Putamen (tissue), 1 donor: ENCODE data around the gene LILRA6.
"Not testable (repeated sequence)": the region's sequence is repeated elsewhere in the genome, so short reads cannot be mapped to it uniquely, and the experiment has no call there.

Experiments used
- DNase-seq: peaks from one replicate; pipeline ENCODE4 v3.0.0-alpha.2; 2016; ENCODE audit warnings: low spot score

LILRA6 gene

DNA sequence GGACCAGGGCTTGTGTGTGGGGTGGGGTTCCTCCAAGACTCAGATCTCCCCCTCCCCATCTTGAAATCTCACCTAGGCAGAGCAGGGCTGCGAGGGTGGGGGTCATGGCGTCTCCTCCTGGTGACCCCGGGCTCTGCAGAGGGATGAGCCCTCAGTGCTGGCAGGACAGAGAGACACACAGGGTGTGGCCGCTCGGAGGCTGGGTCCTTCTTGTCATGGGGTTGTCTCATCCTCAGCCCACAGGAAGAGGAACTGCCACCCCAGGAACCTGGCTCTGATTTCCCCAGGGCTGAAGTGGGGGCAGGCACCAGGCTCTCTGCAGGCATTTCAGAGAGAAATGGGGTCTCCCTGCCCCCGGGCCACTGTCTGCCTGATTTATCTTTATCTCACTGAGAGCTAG lies at the start of gene LILRA6:
TSS of gene LILRA6 (minus strand) at position 145 of the 400 bp plus-strand sequence.
- DNase-seq: not testable (repeated sequence)

DNA sequence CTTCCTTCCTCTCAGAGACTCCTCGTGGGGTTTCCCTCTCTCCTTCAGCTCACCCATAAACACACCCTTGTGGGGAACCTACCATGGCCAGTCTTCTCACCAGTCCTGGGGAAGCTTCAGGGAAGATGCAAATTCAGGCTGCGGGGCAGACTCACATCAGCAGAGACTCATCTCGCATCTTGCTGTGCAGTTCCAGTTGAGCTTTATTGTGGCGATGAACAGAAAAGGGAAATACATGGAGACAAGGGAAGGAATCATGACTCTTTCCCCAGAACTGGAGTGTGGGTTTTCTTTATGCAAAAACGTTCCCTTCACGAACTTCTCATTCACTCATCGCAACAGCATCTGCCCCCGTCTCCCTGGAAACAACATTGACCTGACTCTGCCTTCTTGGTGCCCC lies 46.6 kb upstream of the LILRA6 start:
- DNase-seq: not testable (repeated sequence)

DNA sequence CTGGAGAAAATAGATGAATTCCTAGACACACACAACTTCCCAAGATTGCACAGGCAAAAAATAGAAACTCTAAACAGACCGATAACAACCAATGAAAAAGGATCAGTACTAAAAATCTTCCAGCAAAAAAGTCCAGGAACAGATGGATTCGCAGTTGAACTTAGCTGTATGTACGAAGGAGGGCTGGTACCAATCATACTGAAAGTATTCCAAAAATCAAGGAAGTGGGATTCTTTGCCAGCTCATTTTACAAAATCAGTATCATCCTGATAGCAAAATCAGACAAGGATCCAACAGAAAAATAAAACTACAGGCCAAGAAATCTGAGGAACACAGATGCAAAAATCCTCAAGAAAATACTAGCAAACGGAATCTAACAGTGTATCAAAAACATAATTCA lies 44.9 kb upstream of the LILRA6 start:
- DNase-seq: no peak

DNA sequence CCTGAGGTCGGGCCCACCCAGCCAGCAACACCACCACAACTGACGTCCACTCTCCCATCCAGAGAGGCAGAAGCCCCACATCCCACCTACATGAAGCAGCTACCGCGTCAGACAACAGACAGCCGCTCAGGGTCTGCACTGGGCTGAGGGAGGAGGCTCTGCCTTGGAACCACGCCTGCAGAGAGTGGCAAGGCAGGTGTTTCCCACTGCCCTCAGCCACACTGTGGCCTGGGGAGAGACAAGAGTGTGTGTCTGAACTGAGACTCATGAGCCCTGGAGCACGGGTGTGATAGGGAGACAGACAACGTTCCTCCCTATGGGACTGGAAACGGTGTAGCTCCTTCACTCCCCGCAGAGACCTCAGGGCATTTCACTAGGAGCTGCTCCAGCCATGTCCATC lies 43.7 kb upstream of the LILRA6 start:
- not testable (repeated sequence) for DNase-seq

DNA sequence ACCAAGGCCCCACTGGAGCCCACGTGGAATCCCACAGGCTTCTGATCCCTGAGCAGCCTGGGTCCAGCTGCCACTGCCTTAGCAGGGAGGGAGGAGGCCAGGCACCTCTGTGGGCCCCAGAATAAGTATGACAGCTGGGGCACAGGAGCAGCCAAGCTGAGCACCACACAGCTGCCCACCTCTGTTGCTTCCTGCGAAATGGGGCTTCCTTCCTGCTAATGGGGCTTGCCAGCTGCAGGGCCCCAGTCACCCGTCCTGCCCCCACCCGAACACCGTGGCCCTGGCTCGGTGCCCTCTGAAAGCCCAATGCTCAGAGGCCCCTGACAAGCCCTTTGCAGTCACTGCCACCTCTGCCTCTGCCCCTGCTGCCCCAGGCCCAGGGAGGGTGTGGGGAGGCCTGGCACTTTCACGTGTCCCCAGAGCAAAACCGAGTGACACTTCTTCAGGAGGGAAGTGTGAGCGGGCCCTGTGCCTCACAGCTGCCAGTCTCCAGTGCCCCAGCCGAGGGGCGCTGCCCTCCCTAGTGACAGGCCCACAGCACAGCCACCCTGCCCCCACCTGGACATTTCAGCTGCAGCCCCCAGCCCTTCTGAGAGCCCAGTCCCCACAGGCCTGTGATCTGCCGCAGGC lies 43.0 kb upstream of the LILRA6 start:
- not testable (repeated sequence) for DNase-seq

DNA sequence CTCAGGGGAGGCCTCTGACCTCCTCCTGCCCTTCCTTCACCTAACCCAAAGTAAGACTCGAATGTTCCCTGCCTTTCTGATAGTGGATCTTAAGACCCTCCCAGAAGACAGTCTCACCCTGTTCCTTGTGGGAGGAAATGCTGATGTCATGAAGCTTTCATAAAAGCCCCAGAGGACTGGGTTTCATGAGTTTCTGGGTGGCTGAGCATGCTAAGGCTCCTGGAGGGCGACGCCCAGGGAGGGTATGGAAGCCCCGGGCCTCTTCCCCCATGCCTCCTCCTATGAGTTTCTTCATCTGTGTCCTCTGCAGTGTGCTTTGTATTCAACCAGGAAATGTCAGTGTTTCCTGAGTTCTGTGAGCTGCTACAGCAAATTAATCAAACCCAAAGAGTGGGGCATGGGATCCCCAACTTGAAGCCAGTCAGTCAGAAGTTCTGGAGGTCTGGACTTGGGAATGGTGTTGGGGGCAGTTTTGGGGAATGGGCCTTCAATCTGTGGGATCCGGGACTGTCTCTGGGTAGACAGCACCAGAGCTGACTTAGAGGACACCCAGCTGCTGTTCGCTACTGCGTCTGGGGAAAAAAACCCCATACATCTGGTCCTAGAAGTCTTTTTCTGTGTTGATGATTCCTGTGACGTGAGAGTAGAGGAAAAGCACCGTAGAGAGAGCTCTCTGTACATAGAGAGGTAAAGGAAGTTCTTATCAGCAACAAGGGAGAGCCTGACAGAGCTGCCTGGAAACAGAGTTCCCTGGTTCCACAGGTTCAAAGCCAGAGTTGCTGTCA lies 40.3 kb upstream of the LILRA6 start:
- no peak for DNase-seq

DNA sequence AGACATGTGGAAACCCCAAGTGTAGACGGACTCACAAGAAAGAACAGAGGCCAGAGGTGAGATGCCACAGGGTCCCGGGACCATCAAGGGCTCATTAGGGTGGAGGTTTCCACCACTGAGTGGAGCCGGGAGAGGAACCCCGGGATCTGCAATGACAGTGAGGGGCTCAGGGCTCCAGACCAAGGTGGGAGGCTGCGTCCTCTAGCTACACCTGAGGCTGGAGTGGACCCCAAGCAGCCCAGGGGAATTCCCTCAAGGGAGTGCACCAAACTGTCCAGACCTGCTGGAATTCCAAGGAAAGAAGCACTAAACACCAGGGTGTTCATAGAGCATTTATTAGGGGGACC lies 39.1 kb upstream of the LILRA6 start:
- DNase-seq: not testable (repeated sequence)

DNA sequence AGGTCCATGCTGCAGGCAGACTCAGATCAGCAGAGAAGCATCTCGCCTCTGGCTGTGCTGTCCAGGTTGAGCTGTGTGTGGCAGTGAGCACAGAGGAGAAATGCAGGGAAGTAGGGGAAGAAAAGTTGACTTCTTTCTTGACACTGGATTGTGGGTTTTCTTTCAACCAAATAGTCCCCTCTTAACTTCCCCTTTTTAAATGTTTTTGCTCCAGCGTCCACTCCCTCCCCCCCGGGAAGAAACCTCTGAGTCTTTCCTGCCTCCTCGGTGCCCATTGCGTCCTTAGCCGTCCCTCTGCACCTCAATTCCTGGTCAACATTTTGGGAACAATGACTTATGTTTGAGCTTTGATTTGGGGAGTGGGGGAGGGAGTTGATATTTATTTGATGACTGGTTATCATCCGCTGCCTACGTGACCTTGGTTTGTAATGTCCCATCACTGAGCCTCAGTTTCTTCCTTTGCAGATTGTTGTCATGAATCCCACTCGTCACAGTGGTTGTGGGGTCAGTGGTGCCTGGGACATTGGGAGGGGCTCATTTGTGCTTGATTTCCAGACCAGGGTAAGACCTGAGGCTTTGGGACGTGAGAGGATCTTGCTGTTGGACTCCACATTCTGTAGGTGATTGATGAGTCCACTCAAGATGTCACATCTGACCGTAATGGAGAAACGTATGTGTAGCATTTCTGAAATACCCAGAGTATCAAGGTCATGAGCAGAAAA lies 38.6 kb upstream of the LILRA6 start, which contains the start of gene LILRB2:
TSS of gene LILRB2 (minus strand) at position 104 of the 722 bp plus-strand sequence. CDS start 614 bp downstream, outside the sequence.
- DNase-seq: no peak

DNA sequence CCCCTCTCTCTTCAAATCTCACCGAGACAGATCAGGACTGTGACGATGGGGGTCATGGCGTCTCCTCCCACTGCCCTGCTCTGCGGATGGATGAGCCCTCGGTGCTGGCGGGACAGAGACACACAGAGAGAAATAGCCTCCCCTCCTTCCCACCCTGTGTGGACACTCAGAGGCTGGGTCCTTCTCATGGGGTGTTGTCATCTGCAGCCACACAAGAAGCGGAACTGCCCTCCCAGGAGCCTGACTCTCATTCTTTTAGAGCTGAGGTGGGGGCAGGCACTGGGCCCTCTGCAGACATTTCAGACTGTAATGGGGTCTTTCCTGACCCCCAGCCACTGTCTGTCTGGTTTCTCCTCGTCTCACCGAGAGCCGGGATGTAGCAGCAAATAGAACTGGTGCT lies 37.9 kb upstream of the LILRA6 start:
- not testable (repeated sequence) for DNase-seq

DNA sequence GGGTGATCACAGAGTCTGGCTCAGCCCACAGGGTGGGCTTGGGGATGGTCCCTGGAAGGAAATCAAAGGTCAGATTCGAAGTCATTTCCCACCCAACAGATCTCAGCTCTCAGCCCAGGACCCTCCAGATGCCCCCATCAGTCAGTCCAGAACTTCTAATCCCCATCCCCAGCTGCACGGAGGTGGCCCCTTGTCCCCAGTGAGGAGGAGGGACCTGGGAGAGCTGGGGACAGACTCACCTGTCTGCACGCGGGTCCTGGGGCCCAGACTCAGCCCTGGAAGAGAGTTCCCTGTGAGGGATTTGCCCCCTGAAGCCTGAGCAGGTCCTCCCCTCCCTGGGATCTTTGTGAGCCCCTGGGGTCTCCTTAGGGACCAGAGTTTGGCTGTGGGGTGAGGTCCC lies 37.4 kb upstream of the LILRA6 start:
- not testable (repeated sequence) for DNase-seq

DNA sequence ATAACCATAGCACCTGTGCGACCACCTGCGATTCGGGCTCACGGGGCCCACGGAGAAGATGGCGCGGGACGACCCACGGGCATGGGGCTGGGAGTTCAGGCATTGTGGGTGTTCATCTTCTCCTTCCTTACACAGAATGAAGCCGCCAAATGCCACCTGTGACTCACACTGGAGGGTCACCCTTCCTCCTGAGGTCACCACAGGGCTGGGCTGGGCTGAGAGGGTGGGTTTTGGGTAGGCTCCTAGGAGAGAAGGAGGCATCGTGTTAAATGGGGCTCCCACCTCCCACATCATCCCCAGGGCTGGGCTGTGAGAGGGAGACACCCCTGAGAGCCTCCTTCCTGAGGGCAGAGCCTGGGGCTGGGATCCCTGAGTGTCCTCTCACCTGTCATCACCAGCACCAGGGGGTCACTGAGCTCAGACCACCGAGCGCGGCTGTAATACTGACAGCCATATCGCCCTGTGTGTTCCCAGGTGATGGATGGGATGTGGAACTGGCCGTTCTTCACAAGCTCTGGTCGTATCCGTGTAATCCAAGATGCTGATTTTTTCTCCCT lies 36.9 kb upstream of the LILRA6 start:
- no peak for DNase-seq

DNA sequence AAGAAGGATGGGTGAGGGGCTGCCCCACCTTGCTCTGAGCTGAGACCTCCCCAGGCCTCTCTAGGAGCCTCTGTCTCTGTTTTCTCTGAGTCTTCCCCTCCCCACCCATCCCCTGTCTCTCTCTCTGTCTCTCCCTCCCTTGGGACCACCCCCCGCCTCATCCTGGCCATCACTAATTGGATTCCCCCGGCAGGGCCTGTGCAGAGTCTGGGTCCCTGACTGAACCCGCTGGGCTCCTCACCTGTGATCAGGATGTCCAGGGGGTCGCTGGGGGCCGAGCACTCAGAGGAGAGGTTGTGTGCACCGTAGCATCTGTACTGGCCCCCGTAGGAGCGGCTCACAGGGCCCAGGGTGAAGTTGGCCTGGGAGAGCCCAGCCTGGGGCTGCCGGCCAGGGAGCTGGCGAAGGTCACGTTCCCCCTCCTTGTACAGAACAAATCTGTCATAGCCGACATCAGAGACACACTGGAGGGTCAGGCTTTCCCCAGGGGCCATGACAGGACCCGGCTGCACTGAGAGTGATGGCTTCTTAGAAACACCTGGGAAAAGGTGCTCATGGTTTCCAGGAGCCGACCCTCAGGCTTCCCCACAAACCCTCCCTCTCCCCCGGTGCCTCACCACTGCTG lies 36.1 kb upstream of the LILRA6 start:
- DNase-seq: not testable (repeated sequence)

DNA sequence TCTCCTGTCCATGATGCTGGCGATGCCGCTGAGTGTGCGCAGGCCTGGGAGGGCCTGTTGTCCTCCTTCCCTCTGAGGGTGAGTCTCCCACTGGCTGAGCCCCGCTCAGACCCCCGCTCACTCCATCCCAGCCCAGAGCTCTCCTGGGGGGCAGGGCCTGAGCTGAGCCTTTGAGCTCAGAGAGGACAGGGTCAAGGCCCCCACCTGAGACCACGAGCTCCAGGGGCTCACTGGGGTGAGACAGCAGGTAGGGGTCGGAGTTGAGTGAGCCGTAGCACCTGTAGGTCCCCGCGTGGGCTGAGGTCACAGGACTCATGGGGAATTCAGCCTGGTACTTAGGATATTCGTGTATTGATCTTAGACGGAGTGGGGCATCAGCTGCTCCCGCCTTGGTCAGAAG lies 35.5 kb upstream of the LILRA6 start:
- not testable (repeated sequence) for DNase-seq

DNA sequence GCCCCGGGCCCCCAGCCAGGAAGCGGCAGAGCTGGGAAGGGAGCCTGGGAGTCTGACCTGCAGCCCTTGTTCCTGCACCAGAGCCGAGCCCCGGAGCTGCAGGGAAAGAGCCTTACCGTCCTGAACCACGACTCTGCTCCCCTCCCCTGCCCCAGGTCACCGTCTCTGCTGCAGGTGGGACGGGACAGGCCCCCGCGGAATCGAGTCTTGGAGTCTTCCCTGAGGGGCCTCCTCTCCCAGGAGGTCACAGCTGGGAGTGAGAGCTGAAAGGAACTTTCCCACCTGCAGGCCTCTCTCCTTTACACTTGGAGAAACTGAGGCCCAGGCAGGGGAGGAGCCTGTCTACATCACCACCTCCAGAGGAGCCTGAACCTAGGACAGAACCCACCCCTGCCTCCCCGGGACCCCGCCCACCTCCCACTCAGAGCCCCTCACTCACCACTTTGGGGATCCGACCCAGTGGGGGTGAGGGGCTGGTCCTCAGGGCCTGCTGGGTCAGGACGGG lies 34.6 kb upstream of the LILRA6 start:
- DNase-seq: not testable (repeated sequence)

DNA sequence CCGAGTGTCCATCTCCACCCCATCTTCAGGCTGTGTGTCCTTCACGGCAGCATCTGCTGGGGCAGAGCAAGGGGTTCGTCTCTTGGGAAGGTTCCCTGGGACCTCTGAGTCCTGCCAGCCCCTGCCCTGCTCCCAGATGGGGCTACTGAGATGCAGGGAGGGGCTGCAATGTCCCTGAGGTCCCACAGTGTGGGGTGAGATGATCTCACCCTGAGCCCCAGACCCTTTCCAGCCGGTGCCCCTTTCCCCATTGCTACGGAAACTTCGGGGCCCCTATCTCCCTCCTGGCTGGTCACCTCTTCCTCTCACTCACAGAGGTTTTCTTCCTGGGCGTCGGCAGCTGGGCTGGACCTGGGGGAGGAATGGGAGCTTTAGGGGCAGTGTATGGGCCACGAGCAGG lies 33.4 kb upstream of the LILRA6 start:
- DNase-seq: no peak

DNA sequence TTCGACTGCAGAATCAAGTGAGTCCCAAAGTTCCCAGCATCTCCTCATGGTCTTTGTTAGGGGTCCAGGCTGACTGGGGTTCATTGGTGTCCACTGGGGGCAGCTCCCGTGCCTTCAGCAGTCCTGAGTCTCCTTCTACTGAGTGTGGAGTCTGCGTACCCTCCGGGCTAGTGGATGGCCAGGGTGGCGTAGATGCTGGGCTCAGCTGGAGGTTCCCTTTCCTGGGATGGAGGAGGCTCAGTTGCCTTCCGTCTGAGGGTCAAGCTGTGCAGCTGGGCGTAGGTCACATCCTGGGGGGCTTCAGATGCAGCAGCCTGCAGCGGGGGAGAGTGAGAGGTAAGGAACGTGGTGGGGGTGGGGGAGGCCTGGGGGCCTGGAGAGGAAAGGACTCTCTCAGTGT lies 31.9 kb upstream of the LILRA6 start:
- not testable (repeated sequence) for DNase-seq

DNA sequence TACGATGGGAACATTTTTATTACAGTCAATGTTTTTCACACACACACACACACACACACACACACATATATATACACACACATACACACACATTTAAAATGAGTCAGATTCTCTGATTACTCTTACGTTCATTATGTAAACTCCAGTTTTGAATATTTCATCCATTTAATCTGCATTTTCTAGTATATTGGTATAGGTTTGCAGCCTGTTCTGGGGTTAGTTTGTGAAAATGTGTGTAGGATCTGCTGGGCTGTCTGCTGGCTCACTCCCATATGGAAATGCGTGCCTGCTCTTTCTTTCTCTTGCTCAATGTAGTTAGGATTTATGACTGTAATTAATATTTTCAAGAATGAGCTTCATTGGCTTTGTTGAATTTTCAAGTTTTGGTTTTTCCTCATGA lies 31.2 kb upstream of the LILRA6 start:
- DNase-seq: no peak

DNA sequence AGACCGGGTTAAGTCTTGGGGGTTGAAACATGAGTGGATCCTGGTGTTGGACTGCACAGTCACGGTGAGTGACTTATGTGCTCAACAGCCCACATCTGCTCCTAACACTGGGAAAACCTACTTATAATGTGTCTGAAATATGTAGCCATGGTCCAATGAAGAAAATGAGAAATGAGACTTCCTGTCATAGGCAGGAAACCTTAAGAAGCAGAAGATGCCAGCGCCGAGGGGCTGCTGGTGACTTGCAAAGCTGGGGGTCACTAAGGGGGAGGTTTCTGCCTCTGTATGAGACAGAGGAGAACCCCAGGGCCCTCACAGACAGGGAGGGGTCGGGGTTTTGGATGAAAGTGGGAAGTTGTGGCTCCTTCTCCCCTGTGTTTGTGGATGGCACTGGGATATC lies 29.6 kb upstream of the LILRA6 start:
- not testable (repeated sequence) for DNase-seq

DNA sequence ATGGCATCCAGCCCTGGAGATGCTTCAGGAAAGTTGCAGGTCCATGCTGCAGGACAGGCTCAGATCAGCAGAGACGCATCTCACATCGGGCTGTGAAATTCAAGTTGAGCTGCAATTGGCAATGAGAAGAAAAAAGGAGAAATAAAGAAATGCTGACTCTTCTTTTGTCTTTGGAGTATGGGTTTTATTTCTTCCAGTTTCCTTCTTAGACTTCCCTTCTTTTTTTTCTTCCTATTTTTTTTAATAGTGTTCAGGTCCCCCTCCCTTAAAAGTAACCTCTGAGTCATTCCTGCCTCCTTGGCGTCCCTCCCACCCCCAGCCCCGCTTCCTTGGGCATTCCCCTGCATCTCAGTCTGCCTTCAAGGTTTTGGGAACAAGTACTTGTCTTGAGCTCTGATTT lies 29.0 kb upstream of the LILRA6 start:
- not testable (repeated sequence) for DNase-seq

DNA sequence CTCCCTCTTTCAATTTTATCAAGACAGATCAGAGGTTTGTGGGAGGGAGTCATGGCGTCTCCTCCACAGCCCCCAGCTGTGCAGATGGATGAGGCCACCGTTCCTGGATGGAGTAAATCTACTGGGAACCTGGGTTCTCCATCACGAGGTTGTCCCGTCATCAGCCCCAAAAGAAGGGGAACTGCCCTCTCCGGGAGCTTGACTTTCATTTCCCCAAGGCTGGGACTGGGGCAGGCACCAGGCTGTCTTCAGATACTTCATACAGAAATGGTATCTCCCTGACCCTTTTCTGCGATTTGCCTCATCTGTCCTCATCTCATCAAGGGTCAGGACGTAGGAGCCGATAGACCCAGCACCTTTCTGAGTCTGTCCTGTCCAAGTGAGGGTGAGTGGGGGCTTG lies 28.5 kb upstream of the LILRA6 start:
- peak; percentile 26 for DNase-seq

DNA sequence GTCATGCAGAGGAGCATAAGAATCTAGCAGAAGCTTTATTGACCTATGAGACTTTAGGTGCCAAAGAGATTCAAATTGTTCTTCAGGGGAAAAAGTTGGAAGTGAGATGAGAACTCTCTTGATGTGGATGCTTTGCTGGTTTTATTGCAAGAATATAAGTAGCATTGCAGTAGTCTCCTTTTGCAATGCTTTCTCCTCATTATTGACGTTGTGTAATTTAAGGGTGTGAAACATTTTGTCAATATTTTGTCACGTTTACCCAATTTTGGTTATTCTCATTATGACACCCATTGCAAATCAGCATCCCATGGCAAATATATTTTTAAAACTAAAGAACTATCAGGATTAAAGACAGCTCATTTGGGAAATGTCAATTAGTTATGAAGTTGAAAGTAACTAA lies 26.3 kb upstream of the LILRA6 start:
- no peak for DNase-seq

DNA sequence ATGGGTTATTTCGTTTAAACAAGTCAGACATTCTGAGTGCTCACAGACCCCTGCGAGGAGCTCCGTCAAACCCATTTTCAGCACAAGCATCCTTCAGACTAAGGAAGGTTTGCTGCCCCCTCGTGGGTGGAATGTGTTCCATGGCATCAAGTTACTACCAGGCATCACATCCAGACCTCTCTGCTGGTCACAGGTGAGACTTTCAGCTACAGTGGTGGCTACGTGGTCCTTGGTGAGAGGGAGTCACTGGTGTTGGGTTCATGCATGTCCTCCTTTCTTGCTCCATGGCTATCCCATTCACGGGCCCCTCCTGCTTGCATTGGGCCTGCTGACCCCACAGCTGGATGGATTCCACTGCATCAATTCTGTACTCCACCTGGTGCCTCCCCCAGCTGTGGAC lies 23.5 kb upstream of the LILRA6 start:
- no peak for DNase-seq
